Middle frontal gyrus (tissue), 1 donor: ENCODE results near the gene PTPN3.

ENCODE experiments used
- DNase-seq: peaks from one replicate; pipeline ENCODE4 v3.0.0-alpha.2; 2015; ENCODE audit warnings: low spot score; ENCODE audit errors: extremely low spot score

The PTPN3 gene

GRCh38 chr9:109424618-109425017, 73.5 kb downstream of the PTPN3 start:
- no peak for DNase-seq

- DNase-seq = no peak
These were observed 74.2 kb downstream of the PTPN3 start for GRCh38 chr9:109423877-109424276.

GRCh38 chr9:109422641-109423040, 75.5 kb downstream of the PTPN3 start:
- no peak for DNase-seq

- DNase-seq = no peak
These were observed 76.8 kb downstream of the PTPN3 start for GRCh38 chr9:109421026-109421970.

- no peak for DNase-seq
These were observed 78.6 kb downstream of the PTPN3 start for GRCh38 chr9:109419531-109419930.

- no peak for DNase-seq
These were observed 79.3 kb downstream of the PTPN3 start for GRCh38 chr9:109418827-109419226.

GRCh38 chr9:109417585-109418544, 80.2 kb downstream of the PTPN3 start:
- DNase-seq = no peak

GRCh38 chr9:109417054-109417453, 81.1 kb downstream of the PTPN3 start:
- peak; percentile 52 for DNase-seq

GRCh38 chr9:109416135-109416706, 81.9 kb downstream of the PTPN3 start:
- DNase-seq = no peak

GRCh38 chr9:109414125-109414785, 83.9 kb downstream of the PTPN3 start:
- DNase-seq = no peak

GRCh38 chr9:109411798-109412352, 86.2 kb downstream of the PTPN3 start:
- no peak for DNase-seq

GRCh38 chr9:109411069-109411761, 86.9 kb downstream of the PTPN3 start:
- no peak for DNase-seq

- no peak for DNase-seq
These were observed 88.2 kb downstream of the PTPN3 start for GRCh38 chr9:109409773-109410397.

GRCh38 chr9:109408759-109409462, 89.2 kb downstream of the PTPN3 start:
- no peak for DNase-seq

- DNase-seq = no peak
These were observed 94.3 kb downstream of the PTPN3 start for GRCh38 chr9:109403766-109404320.

- no peak for DNase-seq
These were observed 95.0 kb downstream of the PTPN3 start for GRCh38 chr9:109403116-109403515.

GRCh38 chr9:109401990-109402318, 96.2 kb downstream of the PTPN3 start:
- no peak for DNase-seq

- no peak for DNase-seq
These were observed 96.7 kb downstream of the PTPN3 start for GRCh38 chr9:109401169-109401989.
